ENCODE measurements around the gene SLCO3A1. TPM values are rescaled to one million over a fixed set of nuclear protein-coding genes. Genes with fewer than 3 reads are reported as not detected.

Gene SLCO3A1
- total RNA-seq, 4 donors from 2014 or later, result 10.9 to 18.1 (median 14.2) TPM

DNA sequence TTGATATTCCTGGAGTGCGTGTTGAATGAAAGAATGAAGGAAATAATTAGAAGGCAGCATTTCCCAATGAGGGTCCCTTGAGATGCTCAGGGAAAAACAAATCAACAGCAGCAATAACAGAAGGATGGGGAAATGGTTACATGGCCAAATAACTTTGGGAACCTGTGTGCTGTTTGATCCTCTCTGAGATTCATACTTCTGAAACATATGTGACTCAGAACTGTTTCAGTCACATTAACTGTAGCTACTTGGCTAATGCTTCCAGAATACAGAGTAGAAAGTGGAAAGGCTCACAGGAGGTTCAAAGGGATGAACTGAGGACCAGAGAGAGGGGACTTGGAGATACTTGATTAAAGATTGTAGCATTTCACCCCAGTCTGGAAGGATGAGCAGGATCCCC lies 258.2 kb downstream of the SLCO3A1 start:
- intact Hi-C loops (cut with DNase I), result no loop called here
- H3K9me3 ChIP-seq, result no peaks in the 10 kb centered on the region
- no peaks in the 10 kb centered on the region for H3K27me3 ChIP-seq
- peaks cover 0 to 46% (median 0%) of the 10 kb centered on the region in 3 donors for H3K36me3 ChIP-seq
- 80 to 90% methylated on average over 1 of the region's 1 CpG for WGBS, 2 donors
- H3K4me3 ChIP-seq, result no peak overlapping the region
- TF ChIP-seq POLR2A (IDR thresholded peaks at IDR 0.05), result no peak
- TF ChIP-seq, protein P1, sequence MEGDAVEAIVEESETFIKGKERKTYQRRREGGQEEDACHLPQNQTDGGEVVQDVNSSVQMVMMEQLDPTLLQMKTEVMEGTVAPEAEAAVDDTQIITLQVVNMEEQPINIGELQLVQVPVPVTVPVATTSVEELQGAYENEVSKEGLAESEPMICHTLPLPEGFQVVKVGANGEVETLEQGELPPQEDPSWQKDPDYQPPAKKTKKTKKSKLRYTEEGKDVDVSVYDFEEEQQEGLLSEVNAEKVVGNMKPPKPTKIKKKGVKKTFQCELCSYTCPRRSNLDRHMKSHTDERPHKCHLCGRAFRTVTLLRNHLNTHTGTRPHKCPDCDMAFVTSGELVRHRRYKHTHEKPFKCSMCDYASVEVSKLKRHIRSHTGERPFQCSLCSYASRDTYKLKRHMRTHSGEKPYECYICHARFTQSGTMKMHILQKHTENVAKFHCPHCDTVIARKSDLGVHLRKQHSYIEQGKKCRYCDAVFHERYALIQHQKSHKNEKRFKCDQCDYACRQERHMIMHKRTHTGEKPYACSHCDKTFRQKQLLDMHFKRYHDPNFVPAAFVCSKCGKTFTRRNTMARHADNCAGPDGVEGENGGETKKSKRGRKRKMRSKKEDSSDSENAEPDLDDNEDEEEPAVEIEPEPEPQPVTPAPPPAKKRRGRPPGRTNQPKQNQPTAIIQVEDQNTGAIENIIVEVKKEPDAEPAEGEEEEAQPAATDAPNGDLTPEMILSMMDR (IDR thresholded peaks at IDR 0.05), result no peak
- no peak overlapping the region for H3K27ac ChIP-seq
- DNase-seq, result no peak
- H3K4me1 ChIP-seq, result no peaks in the 10 kb centered on the region

DNA sequence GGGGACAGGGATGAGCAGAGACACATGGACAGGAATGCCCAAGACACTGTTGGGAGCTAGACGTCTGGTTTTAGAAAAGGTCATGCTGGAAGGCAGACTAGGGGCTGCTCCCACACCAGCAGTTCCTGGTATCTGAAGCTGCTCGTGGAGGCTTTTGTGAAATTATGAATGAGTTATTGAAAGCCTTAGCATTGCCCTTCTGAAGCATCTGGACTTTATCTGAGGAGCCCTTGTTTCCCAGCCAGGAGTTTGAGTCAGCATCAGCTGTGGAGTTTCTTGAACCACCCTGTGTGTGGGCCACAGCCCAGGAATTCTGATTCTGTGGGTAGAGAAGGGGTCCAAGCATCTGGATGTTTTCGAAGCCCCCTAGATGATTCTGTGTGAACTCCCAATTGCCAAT lies 258.7 kb downstream of the SLCO3A1 start:
- DNase-seq, result no peak
- no peak overlapping the region for H3K27ac ChIP-seq
- H3K4me3 ChIP-seq, result no peak overlapping the region
- WGBS, 2 donors, result 58 to 86% methylated on average over 2 of the region's 3 CpGs
- H3K4me1 ChIP-seq, result peaks cover 0 to 2% (median 0%) of the 10 kb centered on the region in 3 donors
- no peaks in the 10 kb centered on the region for H3K9me3 ChIP-seq
- TF ChIP-seq, protein P1 (IDR thresholded peaks at IDR 0.05), result no peak
- no peak for TF ChIP-seq POLR2A (IDR thresholded peaks at IDR 0.05)
- no peaks in the 10 kb centered on the region for H3K27me3 ChIP-seq
- intact Hi-C loops (cut with DNase I), result no loop called here
- H3K36me3 ChIP-seq, result peaks cover 0 to 41% (median 0%) of the 10 kb centered on the region in 3 donors

DNA sequence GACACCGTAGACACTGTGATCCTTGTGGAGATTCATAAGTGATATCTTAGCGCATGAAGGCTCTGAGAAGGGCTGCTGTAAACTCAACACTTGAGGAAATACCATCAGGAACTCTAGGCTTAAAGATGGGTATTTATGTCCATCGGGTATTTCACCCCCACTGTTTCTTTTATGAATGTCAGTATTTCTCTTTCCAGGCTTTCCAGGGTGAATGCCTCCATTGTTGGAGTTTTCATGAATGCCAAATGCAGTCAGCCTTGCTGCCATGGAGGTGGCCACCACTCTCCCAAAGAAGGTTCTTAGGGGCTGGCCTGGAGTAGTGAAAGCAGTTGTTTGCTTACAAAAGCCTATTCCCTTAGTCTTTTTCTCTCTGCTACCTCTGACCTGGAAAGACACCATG lies 259.2 kb downstream of the SLCO3A1 start:
- H3K9me3 ChIP-seq, result no peaks in the 10 kb centered on the region
- TF ChIP-seq, protein P1 (IDR thresholded peaks at IDR 0.05), result no peak
- TF ChIP-seq POLR2A (IDR thresholded peaks at IDR 0.05), result no peak
- H3K4me3 ChIP-seq, result no peak overlapping the region
- H3K36me3 ChIP-seq, result peaks cover 0 to 39% (median 0%) of the 10 kb centered on the region in 3 donors
- intact Hi-C loops (cut with DNase I), result no loop called here
- no peak overlapping the region for H3K27ac ChIP-seq
- DNase-seq, result no peak
- WGBS, 2 donors, result 83 to 87% methylated on average over 2 to 3 of the region's 3 CpGs
- H3K27me3 ChIP-seq, result no peaks in the 10 kb centered on the region
- peaks cover 0 to 5% (median 0%) of the 10 kb centered on the region in 3 donors for H3K4me1 ChIP-seq

DNA sequence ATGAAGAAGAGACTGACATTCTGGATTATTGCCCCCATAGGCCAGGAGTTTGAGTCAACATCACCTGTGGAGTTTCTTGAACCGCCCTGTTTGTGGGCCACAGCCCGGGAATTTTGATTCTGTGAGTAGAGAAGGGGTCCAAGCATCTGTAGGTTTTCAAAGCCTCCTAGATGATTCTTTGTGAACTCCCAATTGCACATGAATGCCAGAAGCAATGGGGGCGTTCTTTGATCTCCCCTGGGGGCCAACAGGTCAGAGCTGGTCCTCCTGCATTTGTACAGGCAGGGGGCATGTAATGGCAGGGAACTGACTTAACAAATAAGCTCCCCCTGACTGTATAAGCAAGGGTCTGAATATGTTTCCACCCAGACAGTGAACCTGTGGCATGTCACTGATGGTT lies 260.3 kb downstream of the SLCO3A1 start:
- Histone ChIP-seq H3K27me3 (no peaks in the 10 kb centered on the region), H3K27ac (no peak overlapping the region), H3K4me3 (no peak overlapping the region), H3K9me3 (no peaks in the 10 kb centered on the region), H3K36me3 (peaks cover 0 to 33% (median 0%) of the 10 kb centered on the region in 3 donors), H3K4me1 (peaks cover 0 to 5% (median 0%) of the 10 kb centered on the region in 3 donors)
- WGBS, 2 donors, result 81 to 92% methylated on average over 2 to 3 of the region's 3 CpGs
- no peak for TF ChIP-seq POLR2A (IDR thresholded peaks at IDR 0.05)
- TF ChIP-seq, protein P1 (IDR thresholded peaks at IDR 0.05), result no peak
- intact Hi-C loops (cut with DNase I), result no loop called here
- no peak for DNase-seq

DNA sequence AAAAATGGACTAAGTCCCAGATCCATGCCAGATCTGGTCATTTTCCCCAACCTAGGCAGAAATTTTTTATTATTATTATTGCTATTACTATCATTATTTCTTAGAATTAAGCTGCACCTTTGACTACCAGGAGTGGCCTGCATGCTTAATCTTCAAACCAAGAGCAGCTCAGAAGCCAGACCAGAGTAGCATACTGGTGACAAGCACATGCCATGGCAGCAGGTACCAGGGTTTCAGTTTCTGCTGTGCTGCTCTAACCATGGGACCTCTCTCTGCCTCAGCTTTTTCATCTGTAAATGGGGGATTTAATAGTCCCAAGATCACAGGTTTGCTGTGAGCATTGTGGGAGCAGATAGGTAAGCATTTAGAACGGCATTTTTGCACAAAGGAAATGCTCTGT lies 262.3 kb downstream of the SLCO3A1 start:
- intact Hi-C loops (cut with DNase I), result no loop called here
- peaks cover 0 to 40% (median 4%) of the 10 kb centered on the region in 3 donors for H3K36me3 ChIP-seq
- no peak overlapping the region for H3K27ac ChIP-seq
- TF ChIP-seq, protein P1 (IDR thresholded peaks at IDR 0.05), result no peak
- TF ChIP-seq POLR2A (IDR thresholded peaks at IDR 0.05), result no peak
- no peak for DNase-seq
- H3K4me1 ChIP-seq, result peaks cover 0 to 12% (median 0%) of the 10 kb centered on the region in 3 donors
- 73 to 100% methylated on average over 1 of the region's 1 CpG for WGBS, 2 donors
- H3K4me3 ChIP-seq, result no peak overlapping the region
- H3K27me3 ChIP-seq, result no peaks in the 10 kb centered on the region
- H3K9me3 ChIP-seq, result no peaks in the 10 kb centered on the region
